GM23338 (cell line): ENCODE measurements around the gene ARAP1. TPM values are rescaled to one million over a fixed set of nuclear protein-coding genes. Genes with fewer than 3 reads are reported as not detected.
A peak's percentile ranks its signal among the peaks of the same experiment; 100 is the strongest.

Experiments used
- ATAC-seq: fragments of 200-7000 bp; cut with Tn5 transposase; 3 replicates; pipeline ENCODE4 v1.9.1; 2020
- DNase-seq: peaks from one replicate; pipeline ENCODE4 v3.0.0-alpha.2; 2015; ENCODE audit warnings: low spot score
- H2AFZ ChIP-seq: fragments of 200-600 bp; sonication (generic); 2 replicates; pipeline ENCODE4 v1.8.0; 2016; ENCODE audit warnings: antibody characterized with exemption, mild to moderate bottlenecking, moderate library complexity
- H3F3A ChIP-seq: fragments of 200-600 bp; sonication (generic); replicated peaks from 2 replicates; pipeline ENCODE4 v1.8.0; 2017; ENCODE audit warnings: antibody characterized with exemption, mixed run types, low read depth
- H3K27ac ChIP-seq: fragments of 200-600 bp; sonication (generic); 2 replicates; pipeline ENCODE4 v1.6.1; 2016; ENCODE audit warnings: low read depth
- H3K27me3 ChIP-seq: fragments of 200-600 bp; sonication (generic); 2 replicates; pipeline ENCODE4 v1.8.0; 2016; ENCODE audit warnings: mild to moderate bottlenecking, mixed run types, moderate library complexity; ENCODE audit not compliant: insufficient read depth
- H3K36me3 ChIP-seq: fragments of 200-600 bp; sonication (generic); 2 replicates; pipeline ENCODE4 v1.8.0; 2016; ENCODE audit warnings: mild to moderate bottlenecking; ENCODE audit not compliant: insufficient read depth
- H3K4me1 ChIP-seq: fragments of 200-600 bp; sonication (generic); 2 replicates; pipeline ENCODE4 v1.8.0; 2016; ENCODE audit warnings: mild to moderate bottlenecking, moderate library complexity; ENCODE audit not compliant: insufficient read depth
- H3K4me2 ChIP-seq: fragments of 200-600 bp; sonication (generic); 2 replicates; pipeline ENCODE4 v1.7.1; 2017; ENCODE audit warnings: mixed run types
- H3K4me3 ChIP-seq: fragments of 200-600 bp; sonication (generic); 2 replicates; pipeline ENCODE4 v1.6.1; 2016; ENCODE audit warnings: mixed run types
- H3K79me2 ChIP-seq: fragments of 200-600 bp; sonication (generic); replicated peaks from 2 replicates; pipeline ENCODE4 v1.8.0; 2017; ENCODE audit warnings: mild to moderate bottlenecking; ENCODE audit not compliant: insufficient read depth
- H3K9me2 ChIP-seq: fragments of 200-600 bp; sonication (generic); 2 replicates; pipeline ENCODE4 v1.8.0; 2017; ENCODE audit not compliant: insufficient read depth
- H4K20me1 ChIP-seq: fragments of 200-600 bp; sonication (generic); replicated peaks from 2 replicates; pipeline ENCODE4 v1.8.0; 2017; ENCODE audit warnings: mild to moderate bottlenecking; ENCODE audit not compliant: insufficient read depth
- H3K27ac Mint-ChIP-seq: 2 replicates; pipeline ENCODE4 v1.8.0; 2020; ENCODE audit warnings: inconsistent platforms, mild to moderate bottlenecking, moderate library complexity, mixed read lengths
- H3K27me3 Mint-ChIP-seq: 3 replicates; pipeline ENCODE4 v1.8.0; 2022; ENCODE audit warnings: low read depth, mild to moderate bottlenecking, moderate library complexity, mixed read lengths, inconsistent platforms; ENCODE audit not compliant: insufficient read depth, poor library complexity
- H3K36me3 Mint-ChIP-seq: 3 replicates; pipeline ENCODE4 v1.8.0; 2021; ENCODE audit warnings: low read depth, mild to moderate bottlenecking, inconsistent platforms, moderate library complexity, mixed read lengths
- H3K4me1 Mint-ChIP-seq: 3 replicates; pipeline ENCODE4 v1.8.0; 2020; ENCODE audit warnings: mild to moderate bottlenecking, inconsistent platforms, mixed read lengths
- H3K4me3 Mint-ChIP-seq: 3 replicates; pipeline ENCODE4 v1.8.0; 2021; ENCODE audit warnings: moderate library complexity, mild to moderate bottlenecking, inconsistent platforms, mixed read lengths
- H3K9me3 Mint-ChIP-seq: 3 replicates; pipeline ENCODE4 v1.8.0; 2020; ENCODE audit warnings: moderate library complexity, mild to moderate bottlenecking, inconsistent platforms, mixed read lengths
- CREB1 ChIP-seq: fragments of 250-450 bp; sonication (Bioruptor Pico); IDR thresholded peaks from 2 replicates; pipeline ENCODE4 v1.5.0; 2020; ENCODE audit warnings: low read depth, mild to moderate bottlenecking, moderate library complexity
- CTCF ChIP-seq, 2 experiments: fragments of 200-600 bp in 1 of 2; sonication (generic) in 1 of 2; conservative IDR thresholded peaks; 2 replicates each; pipeline versions ENCODE4 v1.5.1 to v1.6.1; 2016 to 2017; ENCODE audit warnings: antibody characterized with exemption in 2 of 2, low read depth in 2 of 2, mild to moderate bottlenecking in 2 of 2, moderate library complexity in 1 of 2
- ETS1 ChIP-seq: IDR thresholded peaks from 2 replicates; pipeline ENCODE4 v1.6.1; 2016; ENCODE audit warnings: antibody characterized with exemption
- EZH2 ChIP-seq: fragments of 200-600 bp; sonication (generic); IDR thresholded peaks from one replicate; pipeline ENCODE4 v1.8.0; 2017; ENCODE audit warnings: antibody characterized with exemption, mild to moderate bottlenecking, low read depth; ENCODE audit not compliant: unreplicated experiment
- EZH2phosphoT487 ChIP-seq: fragments of 200-600 bp; sonication (generic); IDR thresholded peaks from one replicate; pipeline ENCODE4 v1.8.1; 2018; ENCODE audit warnings: antibody characterized with exemption; ENCODE audit not compliant: unreplicated experiment
- JUNB ChIP-seq: IDR thresholded peaks from one replicate; pipeline ENCODE4 v1.6.1; 2016; ENCODE audit warnings: antibody characterized with exemption; ENCODE audit not compliant: unreplicated experiment
- POLR2AphosphoS5 ChIP-seq: IDR thresholded peaks from 2 replicates; pipeline ENCODE4 v1.6.1; 2016; ENCODE audit warnings: antibody characterized with exemption, low read depth
- STAT1 ChIP-seq: IDR thresholded peaks from one replicate; pipeline ENCODE4 v1.6.1; 2016; ENCODE audit warnings: antibody characterized with exemption; ENCODE audit not compliant: unreplicated experiment
- ZNF114 ChIP-seq: fragments of 250-450 bp; sonication (Bioruptor Pico); IDR thresholded peaks from 2 replicates; pipeline ENCODE4 v1.5.0; 2020; ENCODE audit warnings: mild to moderate bottlenecking, moderate library complexity
- ZNF331 ChIP-seq: fragments of 250-450 bp; sonication (Bioruptor Pico); IDR thresholded peaks from 2 replicates; pipeline ENCODE4 v1.5.0; 2020; ENCODE audit warnings: low read depth, mild to moderate bottlenecking, moderate library complexity
- ZNF462 ChIP-seq: fragments of 250-450 bp; sonication (Bioruptor Pico); IDR thresholded peaks from 2 replicates; pipeline ENCODE4 v1.5.0; 2020; ENCODE audit warnings: mild to moderate bottlenecking, moderate library complexity
- long read RNA-seq: library from polyadenylated mRNA; unstranded; transcript quantifications from one replicate; pipeline ENCODE4 v2.0.0, GENCODE V29; 2020; ENCODE audit not compliant: unreplicated experiment
- polyA plus RNA-seq: library from polyadenylated mRNA; unstranded; fragments of >200 nt; fragmentation: Nextera tagmentation; extraction: Ambion mirVana; gene quantifications from 2 replicates; pipeline ENCODE4 v1.2.1, GENCODE V29; 2016
- total RNA-seq: library from RNA; depleted of rRNA; stranded (reverse); fragments of >200 nt; shearing (Covaris generic); gene quantifications from 2 replicates; pipeline ENCODE4 v1.2.3, GENCODE V29; 2014; rRNA removed

The ARAP1 gene
- total RNA-seq: 110 and 116 TPM in 2 replicates
- polyA plus RNA-seq: 21.4 and 24.5 TPM in 2 replicates
- long read RNA-seq, partial matches to known transcripts: 2 of 3 reads
- long read RNA-seq, other reads (novel, unspliced or antisense): 1 of 3 reads

GRCh38 chr11:72752088-72752914, at the start of gene ARAP1:
Gene ARAP1, minus strand, starts transcription at chr11:72752408. Its CDS starts 25,280 bp downstream, at chr11:72727128.
- Histone ChIP-seq H3K27me3 (peaks cover 19% of the 10 kb centered on the region), H3K79me2 (peaks cover 44% of the 10 kb centered on the region), H2AFZ (peak within 1 kb of the TSS; percentile 94), H3F3A (0 out of 2 replicates have a peak, but pooled peaks cover 5% of the 10 kb centered on the region), H3K36me3 (no peaks in the 10 kb centered on the region), H4K20me1 (peaks cover 13% of the 10 kb centered on the region), H3K27ac (peak within 1 kb of the TSS; percentile 50; the same call in 1 of the 2 replicates), H3K4me1 (peaks cover 30% of the 10 kb centered on the region), H3K4me2 (peak within 1 kb of the TSS; percentile 97), H3K9me2 (no peaks in the 10 kb centered on the region), H3K4me3 (peak within 1 kb of the TSS; percentile 95)
- peak; percentile 77 for ATAC-seq
- H3K27ac Mint-ChIP-seq: peak within 1 kb of the TSS; percentile 88
- no peaks in the 10 kb centered on the region; the same call in 2 of the 3 replicates for H3K9me3 Mint-ChIP-seq
- H3K4me1 Mint-ChIP-seq: peaks cover 38% of the 10 kb centered on the region
- H3K4me3 Mint-ChIP-seq: peak within 1 kb of the TSS; percentile 84
- peak; percentile 83 for DNase-seq
- peak; percentile 55 for TF ChIP-seq POLR2AphosphoS5
- TF ChIP-seq JUNB: no peak
- 0 out of 2 replicates have a peak, but pooled peaks have one; percentile 11 for TF ChIP-seq ETS1
- TF ChIP-seq CREB1 (CRISPR knock-in tag): no peak
- TF ChIP-seq EZH2: no peak
- peaks cover 26% of the 10 kb centered on the region for H3K27me3 Mint-ChIP-seq
- H3K36me3 Mint-ChIP-seq: peaks cover 3% of the 10 kb centered on the region; the same call in 2 of the 3 replicates

GRCh38 chr11:72799441-72799840, 47.2 kb upstream of the ARAP1 start:
- no peak overlapping the region for H3K27ac ChIP-seq
- no peak overlapping the region for H3K4me3 Mint-ChIP-seq
- no peak for ATAC-seq
- no peaks in the 10 kb centered on the region for H3K79me2 ChIP-seq
- no peak overlapping the region for H2AFZ ChIP-seq
- H3K27ac Mint-ChIP-seq: no peak overlapping the region
- H3F3A ChIP-seq: no peaks in the 10 kb centered on the region
- no peak for DNase-seq
- peaks cover 19% of the 10 kb centered on the region for H3K4me1 Mint-ChIP-seq
- H3K27me3 ChIP-seq: no peaks in the 10 kb centered on the region
- no peaks in the 10 kb centered on the region for H3K36me3 Mint-ChIP-seq
- H3K4me3 ChIP-seq: no peak overlapping the region
- H3K4me2 ChIP-seq: no peak overlapping the region
- peaks cover 10% of the 10 kb centered on the region for H3K27me3 Mint-ChIP-seq
- H3K4me1 ChIP-seq: peaks cover 13% of the 10 kb centered on the region
- no peaks in the 10 kb centered on the region for H3K36me3 ChIP-seq
- H3K9me2 ChIP-seq: no peaks in the 10 kb centered on the region
- no peaks in the 10 kb centered on the region for H3K9me3 Mint-ChIP-seq
- H4K20me1 ChIP-seq: no peaks in the 10 kb centered on the region
- TF ChIP-seq STAT1 (no peak), EZH2 (no peak), EZH2phosphoT487 (no peak), ZNF114 (CRISPR knock-in tag) (no peak), ZNF331 (CRISPR knock-in tag) (no peak), ZNF462 (CRISPR knock-in tag) (no peak), CTCF (conservative IDR thresholded peaks at IDR 0.05; ENCODE audit: low read depth in 2 of 2) (no peak)
